Measurements from ENCODE around the gene MAGI3. TPM values are rescaled to one million over a fixed set of nuclear protein-coding genes. Genes with fewer than 3 reads are reported as not detected.

The MAGI3 gene
- total and polyA plus RNA-seq, 2 donors (not counting 1 experiment from before 2014, with no cell fraction given): 0.30 to 0.67 TPM

DNA sequence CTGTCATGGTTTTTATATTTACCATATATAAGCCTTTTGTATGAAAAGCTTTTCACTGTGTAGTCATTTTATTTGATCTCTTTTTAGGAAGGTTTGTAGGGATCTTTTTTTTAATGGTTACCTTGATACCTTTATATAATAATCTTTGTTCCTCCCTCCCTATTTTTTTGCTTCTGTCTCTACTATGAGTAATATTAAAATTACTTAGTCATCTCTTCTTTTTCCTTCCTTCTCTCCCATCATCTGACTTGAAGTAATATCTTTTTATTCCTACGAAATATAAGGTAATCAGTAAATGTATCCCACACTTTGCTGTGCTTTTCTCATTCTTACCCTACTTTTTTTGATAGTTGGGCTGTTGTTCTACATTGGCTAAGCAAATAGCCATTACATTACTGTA lies 161.4 kb downstream of the MAGI3 start:
- no peaks in the 10 kb centered on the region for H3K9me3 ChIP-seq (ENCODE audit: control extremely low read depth in 1 of 3, control insufficient read depth in 2 of 3, insufficient read depth in 1 of 3, low read length in 2 of 3)
- no peaks in the 10 kb centered on the region for H3K79me2 ChIP-seq (ENCODE audit: control insufficient read depth, insufficient read depth, low read length)
- Mint-ChIP-seq H3K4me3 (no peak overlapping the region), H3K9me3 (ENCODE audit: insufficient read depth) (no peaks in the 10 kb centered on the region), H3K4me1 (no peaks in the 10 kb centered on the region), H3K27me3 (peaks cover 12% of the 10 kb centered on the region), H3K27ac (no peak overlapping the region)
- intact Hi-C loops (cut with micrococcal nuclease): no loop called here
- H3K27me3 ChIP-seq (replicated peaks in 1 of 4; ENCODE audit: control extremely low read depth in 1 of 4, control insufficient read depth in 3 of 4, insufficient read depth in 4 of 4, low read length in 3 of 4): no peaks in the 10 kb centered on the region
- no peaks in the 10 kb centered on the region for H3K36me3 ChIP-seq (replicated peaks in 1 of 2; ENCODE audit: control extremely low read depth in 1 of 2, control insufficient read depth in 1 of 2, extremely low read depth in 1 of 2, insufficient read depth in 2 of 2, low read length in 1 of 2)
- CTCF ChIA-PET: no interaction called here
- DNase-seq (no peak), ATAC-seq (ENCODE audit: low read depth) (no peak)
- no peak overlapping the region for H3K4me3 ChIP-seq (ENCODE audit: control extremely low read depth in 1 of 5, extremely low read depth in 1 of 5, insufficient read depth in 1 of 5, low read depth in 2 of 5, low read length in 4 of 5)
- H3K9ac ChIP-seq (ENCODE audit: low read length): no peak overlapping the region
- H2AFZ ChIP-seq (ENCODE audit: insufficient read depth, low read depth, low read length, poor library complexity, severe bottlenecking): no peak overlapping the region
- no CpG with 5 or more reads among the region's 1 CpG for WGBS (ENCODE audit: insufficient coverage)
- no peaks in the 10 kb centered on the region for H4K20me1 ChIP-seq (ENCODE audit: control insufficient read depth, insufficient read depth, low read length, poor library complexity, severe bottlenecking)
- POLR2A ChIA-PET: no interaction called here
- H3K4me1 ChIP-seq (ENCODE audit: control insufficient read depth in 2 of 2, insufficient read depth in 2 of 2, low read length in 2 of 2): no peaks in the 10 kb centered on the region
- TF ChIP-seq, protein P1, sequence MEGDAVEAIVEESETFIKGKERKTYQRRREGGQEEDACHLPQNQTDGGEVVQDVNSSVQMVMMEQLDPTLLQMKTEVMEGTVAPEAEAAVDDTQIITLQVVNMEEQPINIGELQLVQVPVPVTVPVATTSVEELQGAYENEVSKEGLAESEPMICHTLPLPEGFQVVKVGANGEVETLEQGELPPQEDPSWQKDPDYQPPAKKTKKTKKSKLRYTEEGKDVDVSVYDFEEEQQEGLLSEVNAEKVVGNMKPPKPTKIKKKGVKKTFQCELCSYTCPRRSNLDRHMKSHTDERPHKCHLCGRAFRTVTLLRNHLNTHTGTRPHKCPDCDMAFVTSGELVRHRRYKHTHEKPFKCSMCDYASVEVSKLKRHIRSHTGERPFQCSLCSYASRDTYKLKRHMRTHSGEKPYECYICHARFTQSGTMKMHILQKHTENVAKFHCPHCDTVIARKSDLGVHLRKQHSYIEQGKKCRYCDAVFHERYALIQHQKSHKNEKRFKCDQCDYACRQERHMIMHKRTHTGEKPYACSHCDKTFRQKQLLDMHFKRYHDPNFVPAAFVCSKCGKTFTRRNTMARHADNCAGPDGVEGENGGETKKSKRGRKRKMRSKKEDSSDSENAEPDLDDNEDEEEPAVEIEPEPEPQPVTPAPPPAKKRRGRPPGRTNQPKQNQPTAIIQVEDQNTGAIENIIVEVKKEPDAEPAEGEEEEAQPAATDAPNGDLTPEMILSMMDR (IDR thresholded peaks at IDR 0.05): no peak
- no peak for TF ChIP-seq EZH2 (IDR thresholded peaks at IDR 0.05; ENCODE audit: borderline replicate concordance, insufficient read depth, low read depth, low read length, poor library complexity, severe bottlenecking)
- H3K4me2 ChIP-seq (replicated peaks; ENCODE audit: low read depth, low read length, poor library complexity, severe bottlenecking): no peak overlapping the region
- H3K27ac ChIP-seq (ENCODE audit: low read length in 2 of 2): no peak overlapping the region

DNA sequence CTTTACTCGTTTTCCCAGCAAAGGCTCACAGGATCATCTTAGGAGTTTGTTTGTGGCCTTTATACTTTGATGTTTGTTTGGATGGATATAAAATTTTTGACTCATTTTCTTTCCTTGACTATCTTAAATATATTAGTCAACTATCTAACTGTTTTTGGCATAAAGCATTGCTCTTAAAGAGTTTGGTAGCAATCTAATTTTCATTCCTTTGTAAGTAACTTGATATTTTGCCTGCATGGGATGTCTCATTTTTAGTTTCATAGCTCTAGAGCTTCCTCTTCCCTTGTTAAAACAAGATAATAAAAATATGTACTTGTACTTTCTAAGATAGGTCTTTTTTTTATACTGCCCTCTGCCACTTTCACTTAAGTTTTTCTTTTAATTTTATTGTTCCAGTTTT lies 161.9 kb downstream of the MAGI3 start:
- WGBS (ENCODE audit: insufficient coverage): no CpG with 5 or more reads among the region's 1 CpG
- Histone ChIP-seq H3K27ac (ENCODE audit: low read length in 2 of 2) (no peak overlapping the region), H3K4me2 (replicated peaks; ENCODE audit: low read depth, low read length, poor library complexity, severe bottlenecking) (no peak overlapping the region), H3K9me3 (ENCODE audit: control extremely low read depth in 1 of 3, control insufficient read depth in 2 of 3, insufficient read depth in 1 of 3, low read length in 2 of 3) (peaks cover 0 to 4% (median 0%) of the 10 kb centered on the region in 3 donors), H3K4me1 (ENCODE audit: control insufficient read depth in 2 of 2, insufficient read depth in 2 of 2, low read length in 2 of 2) (no peaks in the 10 kb centered on the region), H2AFZ (ENCODE audit: insufficient read depth, low read depth, low read length, poor library complexity, severe bottlenecking) (no peak overlapping the region), H3K79me2 (ENCODE audit: control insufficient read depth, insufficient read depth, low read length) (no peaks in the 10 kb centered on the region), H3K36me3 (replicated peaks in 1 of 2; ENCODE audit: control extremely low read depth in 1 of 2, control insufficient read depth in 1 of 2, extremely low read depth in 1 of 2, insufficient read depth in 2 of 2, low read length in 1 of 2) (no peaks in the 10 kb centered on the region), H4K20me1 (ENCODE audit: control insufficient read depth, insufficient read depth, low read length, poor library complexity, severe bottlenecking) (no peaks in the 10 kb centered on the region), H3K27me3 (replicated peaks in 1 of 4; ENCODE audit: control extremely low read depth in 1 of 4, control insufficient read depth in 3 of 4, insufficient read depth in 4 of 4, low read length in 3 of 4) (no peaks in the 10 kb centered on the region), H3K9ac (ENCODE audit: low read length) (no peak overlapping the region), H3K4me3 (ENCODE audit: control extremely low read depth in 1 of 5, extremely low read depth in 1 of 5, insufficient read depth in 1 of 5, low read depth in 2 of 5, low read length in 4 of 5) (no peak overlapping the region)
- no peak overlapping the region for H3K27ac Mint-ChIP-seq
- H3K4me1 Mint-ChIP-seq: no peaks in the 10 kb centered on the region
- TF ChIP-seq EZH2 (IDR thresholded peaks at IDR 0.05; ENCODE audit: borderline replicate concordance, insufficient read depth, low read depth, low read length, poor library complexity, severe bottlenecking): no peak
- TF ChIP-seq, protein P1 (IDR thresholded peaks at IDR 0.05): no peak
- CTCF ChIA-PET: no interaction called here
- no peaks in the 10 kb centered on the region for H3K9me3 Mint-ChIP-seq (ENCODE audit: insufficient read depth)
- POLR2A ChIA-PET: no interaction called here
- intact Hi-C loops (cut with micrococcal nuclease): no loop called here
- no peak overlapping the region for H3K4me3 Mint-ChIP-seq
- no peak for DNase-seq
- H3K27me3 Mint-ChIP-seq: peaks cover 12% of the 10 kb centered on the region
- no peak for ATAC-seq (ENCODE audit: low read depth)

Measured in B cell (primary cell).